ENCODE results near the gene DOCK6. TPM values are rescaled to one million over a fixed set of nuclear protein-coding genes. Genes with fewer than 3 reads are reported as not detected.

Gene DOCK6
- total and polyA plus RNA-seq, 12 donors, result 27.6 to 73.3 (median 40.2) TPM

DNA sequence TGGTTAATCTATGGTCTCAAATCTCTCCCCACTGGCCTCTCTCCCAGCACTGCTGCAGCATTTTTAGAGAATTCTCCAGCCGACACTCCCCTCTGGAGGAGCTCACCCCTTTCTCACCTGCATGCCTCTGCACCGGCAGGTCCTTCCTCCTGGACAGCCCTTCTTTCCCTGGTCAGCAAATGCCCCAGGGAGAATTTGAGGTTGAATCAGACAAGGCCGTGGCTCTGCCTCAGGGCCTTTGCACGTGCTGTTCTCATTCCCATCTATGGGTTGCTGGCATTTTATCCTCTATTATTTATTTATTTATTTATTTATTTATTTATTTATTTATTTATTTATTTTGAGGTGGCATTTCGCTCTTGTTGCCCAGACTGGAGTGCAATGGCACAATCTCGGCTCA lies 1.4 kb upstream of the DOCK6 start:
- no peak for ATAC-seq
- intact Hi-C loops (cut with DNase I), result no loop called here
- TF ChIP-seq CTCF (IDR thresholded peaks at IDR 0.05), result no peak

DNA sequence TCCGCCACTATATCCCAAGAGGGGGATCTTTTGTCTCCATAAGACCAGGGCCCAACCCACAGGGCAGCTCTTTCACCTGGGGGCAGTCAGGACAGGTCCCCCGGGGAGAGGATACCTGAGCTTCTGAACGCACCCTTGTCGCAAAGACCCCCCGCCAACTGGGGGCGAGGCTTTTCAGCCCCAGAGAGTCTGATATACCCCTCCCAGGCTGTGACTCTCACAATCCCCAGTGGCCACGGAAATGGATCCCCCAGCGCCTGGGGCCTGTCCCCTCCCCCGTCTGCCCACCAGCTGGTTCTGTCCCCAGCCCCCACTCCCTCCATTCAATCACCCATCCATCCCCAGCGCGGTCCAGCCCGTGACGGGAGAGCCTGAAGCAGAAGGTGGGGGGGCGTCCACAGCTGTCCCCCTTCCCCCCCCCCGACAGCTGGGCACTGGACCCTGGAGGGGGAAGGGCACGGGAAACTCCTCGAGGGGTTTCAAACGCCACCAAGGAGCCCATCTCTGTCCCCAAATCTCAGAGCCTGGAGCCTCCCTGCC lies 823 bp downstream of the DOCK6 start:
- Histone ChIP-seq H3K36me3 (peaks cover 0 to 4% (median 0%) of the 10 kb centered on the region in 9 donors), H3K4me1 (peaks cover 2 to 60% (median 16%) of the 10 kb centered on the region in 9 donors), H3K27me3 (peaks cover 0 to 38% (median 0%) of the 10 kb centered on the region in 7 donors), H3K27ac (peak overlapping the region; percentile 88 to 99 (median 93)), H3K4me3 (peak overlapping the region; percentile 51 to 98 (median 76)), H3K9me3 (no peaks in the 10 kb centered on the region)
- ATAC-seq (peak in 7 of 8 donors; percentile 18 to 40 (median 36)), DNase-seq (no peak)
- WGBS, 2 donors, result 17 to 19% methylated on average over 17 to 18 of the region's 18 CpGs
- no peak for TF ChIP-seq CTCF (IDR thresholded peaks at IDR 0.05)
- intact Hi-C loops (cut with DNase I), result no loop called here

More for the DNA sequence above, 1.4 kb upstream of the DOCK6 start:
- H3K9me3 ChIP-seq, result no peaks in the 10 kb centered on the region
- H3K4me1 ChIP-seq, result peaks cover 9 to 61% (median 20%) of the 10 kb centered on the region in 9 donors
- WGBS, 2 donors, result 97% methylated on average over 6 of the region's 6 CpGs
- peaks cover 0 to 40% (median 0%) of the 10 kb centered on the region in 7 donors for H3K27me3 ChIP-seq
- peaks cover 0 to 4% (median 0%) of the 10 kb centered on the region in 9 donors for H3K36me3 ChIP-seq
- DNase-seq, result no peak
- no peak overlapping the region for H3K4me3 ChIP-seq
- H3K27ac ChIP-seq, result peak overlapping the region in 5 of 10 donors; percentile 81 to 99 (median 93)

DNA sequence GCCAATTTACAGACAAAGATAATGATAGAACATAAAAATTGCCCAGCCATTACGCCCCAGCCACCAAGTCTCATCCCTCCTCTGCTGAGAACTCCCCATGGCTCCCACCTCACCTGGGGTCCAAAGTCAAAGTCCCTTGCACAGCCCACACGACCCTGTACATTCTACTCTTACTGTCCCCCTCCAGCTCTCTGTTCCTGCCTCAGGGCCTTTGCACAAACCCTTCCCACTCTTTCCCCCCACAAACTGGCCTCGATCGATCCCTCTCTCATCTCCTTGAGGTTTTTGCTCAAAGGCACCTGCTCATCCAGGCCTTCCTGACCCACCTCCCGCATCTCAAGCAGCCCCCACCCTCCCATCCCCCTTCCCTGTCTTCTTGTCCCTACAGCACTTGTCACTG lies 1.3 kb downstream of the DOCK6 start:
- ATAC-seq, result no peak
- intact Hi-C loops (cut with DNase I), result no loop called here
- no peak for TF ChIP-seq CTCF (IDR thresholded peaks at IDR 0.05)
- peaks cover 2 to 65% (median 21%) of the 10 kb centered on the region in 9 donors for H3K4me1 ChIP-seq
- H3K9me3 ChIP-seq, result no peaks in the 10 kb centered on the region
- 70 to 76% methylated on average over 5 of the region's 5 CpGs for WGBS, 2 donors
- no peak for DNase-seq
- H3K36me3 ChIP-seq, result peaks cover 0 to 4% (median 0%) of the 10 kb centered on the region in 9 donors
- H3K27ac ChIP-seq, result peak overlapping the region; percentile 88 to 99 (median 93)
- H3K27me3 ChIP-seq, result peaks cover 0 to 38% (median 0%) of the 10 kb centered on the region in 7 donors
- H3K4me3 ChIP-seq, result peak overlapping the region in 9 of 10 donors; percentile 54 to 98 (median 79)

DNA sequence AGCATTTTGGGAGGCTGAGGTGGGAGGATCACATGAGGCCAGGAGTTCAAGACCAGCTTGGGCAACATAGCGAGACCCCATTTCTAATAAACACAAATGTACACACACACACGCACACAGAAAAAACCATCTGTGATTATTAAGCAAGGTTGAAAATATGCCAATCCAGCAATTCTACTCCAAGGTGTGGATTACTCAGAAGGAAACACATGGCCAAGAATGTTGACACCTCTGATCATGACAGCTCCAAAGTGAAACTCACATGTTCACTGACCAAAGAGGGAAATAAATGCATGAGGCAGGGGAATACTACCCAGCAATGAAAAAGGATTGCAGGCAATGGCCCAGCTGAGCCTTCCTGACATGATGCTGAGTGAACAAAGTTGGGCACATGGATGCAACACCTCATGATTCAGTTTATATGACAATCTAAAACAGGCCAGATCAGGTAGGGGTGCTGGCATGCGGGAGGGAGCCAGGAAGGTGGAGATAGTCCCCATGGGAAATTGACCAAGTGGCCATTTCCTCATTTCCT lies 4.4 kb downstream of the DOCK6 start:
- no peak for DNase-seq
- no peaks in the 10 kb centered on the region for H3K9me3 ChIP-seq
- peaks cover 11 to 68% (median 41%) of the 10 kb centered on the region in 9 donors for H3K4me1 ChIP-seq
- TF ChIP-seq CTCF (IDR thresholded peaks at IDR 0.05), result no peak
- ATAC-seq, result no peak
- peak overlapping the region in 6 of 10 donors; percentile 12 to 95 (median 34) for H3K27ac ChIP-seq
- peaks cover 0 to 9% (median 0%) of the 10 kb centered on the region in 9 donors for H3K36me3 ChIP-seq
- H3K27me3 ChIP-seq, result peaks cover 0 to 21% (median 0%) of the 10 kb centered on the region in 7 donors
- WGBS, 2 donors, result 83 to 89% methylated on average over 3 of the region's 3 CpGs
- intact Hi-C loops (cut with DNase I), result no loop called here
- no peak overlapping the region for H3K4me3 ChIP-seq
